GM19455 (cell line): ENCODE results near the gene GJC2.

ENCODE experiments used
- ATAC-seq: cut with Tn5 transposase; IDR thresholded peaks from one replicate; pipeline ENCODE4 v1.9.1; 2021; ENCODE audit not compliant: unreplicated experiment

Gene GJC2

DNA sequence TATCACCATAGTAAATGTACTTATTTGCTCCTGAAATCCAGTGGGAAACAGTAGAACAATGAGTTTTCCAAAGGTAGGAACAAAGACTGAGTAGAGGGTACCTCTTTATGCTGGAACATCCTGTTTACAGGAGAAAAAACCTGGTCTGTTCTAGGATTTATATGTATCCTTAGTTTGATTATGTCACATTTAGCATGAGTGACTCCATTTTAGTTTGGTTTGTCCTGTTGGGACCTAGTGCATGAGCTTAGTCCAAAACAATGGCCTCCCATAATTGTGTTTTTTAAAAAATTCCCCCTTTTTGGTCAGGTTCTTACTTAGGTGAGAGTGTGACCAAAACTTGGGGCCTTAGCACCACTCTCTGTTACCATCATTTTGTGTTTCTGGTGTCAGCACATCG lies 37.1 kb upstream of the GJC2 start:
- no peak for ATAC-seq

DNA sequence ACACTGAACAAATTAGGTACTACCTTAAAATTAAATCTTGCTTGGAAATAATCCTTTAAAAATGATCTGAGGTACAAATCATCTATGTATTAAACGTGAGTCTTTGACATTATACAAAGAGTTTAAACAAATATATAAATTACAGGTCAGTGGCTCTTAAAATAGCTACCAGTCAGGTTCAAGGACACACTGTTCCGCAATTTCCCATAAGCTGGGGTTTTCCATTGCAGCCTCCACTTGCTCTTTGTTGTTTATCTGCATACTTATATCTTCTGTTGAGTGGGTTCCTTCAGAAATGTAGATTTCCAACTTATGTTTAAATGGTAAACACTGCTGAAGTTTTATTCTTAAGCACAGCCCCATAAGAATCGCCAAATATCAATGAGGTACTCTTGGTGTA lies 34.9 kb upstream of the GJC2 start:
- no peak for ATAC-seq

DNA sequence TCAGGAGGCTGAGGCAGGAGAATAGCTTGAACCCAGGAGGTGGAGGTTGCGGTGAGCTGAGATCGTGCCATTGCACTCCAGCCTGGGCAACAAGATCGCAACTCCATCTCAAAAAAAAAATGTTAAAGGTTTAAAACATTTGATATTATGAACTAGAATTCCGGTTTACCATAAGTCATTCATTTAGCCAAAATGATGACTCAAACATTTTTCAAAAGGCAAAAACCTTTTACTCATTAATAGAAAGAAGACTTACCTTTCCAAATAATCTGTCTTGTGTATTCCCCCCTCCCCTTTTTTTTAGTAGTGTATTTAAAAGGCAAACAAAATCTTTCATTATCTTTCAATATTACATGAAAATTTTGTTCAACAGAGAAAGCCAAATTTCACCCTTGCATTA lies 32.4 kb upstream of the GJC2 start:
- ATAC-seq = no peak

DNA sequence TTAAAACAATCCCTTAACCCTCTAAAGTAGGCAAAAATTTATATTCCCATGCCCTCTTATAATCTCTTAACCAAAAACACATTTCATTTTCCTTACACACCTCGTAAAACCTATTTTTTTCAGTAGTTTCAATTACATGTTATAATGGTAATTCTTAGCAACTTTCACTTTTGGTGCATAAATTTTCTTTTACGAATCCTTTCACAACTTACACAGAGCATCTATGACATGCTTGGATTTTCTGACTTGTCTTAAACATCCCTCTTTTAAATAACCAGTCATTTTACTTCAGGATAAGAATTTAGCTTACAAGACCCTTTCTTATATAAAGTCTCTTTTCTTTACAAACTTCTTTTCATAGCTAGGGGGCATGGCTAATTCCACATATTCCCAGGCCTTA lies 31.7 kb upstream of the GJC2 start:
- ATAC-seq = no peak

DNA sequence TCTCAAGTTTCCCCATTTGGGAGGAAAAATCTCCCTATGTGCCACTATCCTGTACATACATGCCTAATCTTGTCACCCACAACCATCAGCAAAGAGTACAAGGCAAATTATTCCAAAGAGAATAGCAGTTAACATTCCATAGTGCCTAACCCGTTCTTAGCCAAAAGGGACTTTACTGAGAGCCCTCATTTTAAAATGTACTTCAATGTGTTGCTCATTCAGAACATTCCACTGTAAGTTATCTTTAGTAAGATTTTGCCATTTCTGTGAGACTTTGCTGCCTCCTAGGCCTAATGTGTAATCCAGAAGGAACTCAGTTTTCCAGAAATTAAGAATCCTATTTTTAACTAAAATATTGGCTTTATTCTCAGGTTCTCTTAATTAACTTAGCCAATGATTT lies 29.4 kb upstream of the GJC2 start:
- no peak for ATAC-seq

DNA sequence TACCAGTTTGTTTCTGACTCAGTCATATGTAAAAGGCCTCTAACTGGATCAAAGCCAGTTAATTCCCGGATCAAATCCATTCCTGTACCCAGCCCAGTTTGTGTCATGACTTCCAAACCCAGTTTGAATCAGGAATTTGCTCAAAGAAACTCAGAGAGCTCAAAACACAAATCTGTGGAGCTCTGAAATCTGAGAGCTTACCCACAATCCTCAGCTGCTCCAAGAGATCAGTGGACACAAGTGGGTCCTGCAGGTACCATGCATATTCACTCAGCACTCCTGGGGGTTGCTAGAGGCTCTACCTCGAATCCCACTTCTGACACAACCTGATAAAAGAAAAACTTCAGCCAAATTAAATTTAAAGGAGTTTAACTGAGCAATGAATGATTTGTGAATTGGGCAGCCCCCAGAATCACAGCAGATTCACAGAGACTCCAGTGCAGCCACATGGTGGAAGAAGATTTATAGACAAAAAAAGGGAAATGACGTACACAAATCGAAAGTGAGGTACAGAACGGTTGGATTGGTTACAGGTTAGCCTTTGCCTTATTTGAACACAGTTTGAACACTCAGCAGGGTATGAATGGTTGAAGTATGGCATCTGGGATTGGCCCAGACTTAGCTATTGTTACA lies 28.8 kb upstream of the GJC2 start:
- ATAC-seq = no peak

DNA sequence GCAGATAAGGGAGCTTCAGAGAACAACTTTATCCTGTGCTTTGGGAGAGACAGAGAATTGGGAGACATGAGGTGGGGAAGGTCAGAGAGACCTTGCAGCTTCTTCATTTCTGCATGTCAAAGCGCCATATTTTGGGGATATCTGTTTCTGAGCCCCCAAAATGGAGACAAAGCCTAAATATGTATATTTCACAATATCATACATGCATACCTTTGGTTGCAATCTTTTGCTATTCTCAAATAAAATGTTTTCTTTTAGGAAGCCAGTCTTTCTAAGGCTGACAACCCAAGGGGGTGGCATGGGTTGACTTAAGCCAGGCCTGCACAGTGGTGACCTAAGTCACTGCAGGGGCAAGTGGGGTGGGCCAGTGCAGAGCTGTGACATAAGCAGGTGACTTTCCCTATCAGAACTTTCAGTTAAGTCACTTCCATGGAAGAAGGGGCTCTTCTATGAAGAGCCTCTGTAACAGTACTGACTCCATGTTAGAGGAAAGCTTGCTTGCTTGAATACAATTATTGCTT lies 26.7 kb upstream of the GJC2 start:
- no peak for ATAC-seq

DNA sequence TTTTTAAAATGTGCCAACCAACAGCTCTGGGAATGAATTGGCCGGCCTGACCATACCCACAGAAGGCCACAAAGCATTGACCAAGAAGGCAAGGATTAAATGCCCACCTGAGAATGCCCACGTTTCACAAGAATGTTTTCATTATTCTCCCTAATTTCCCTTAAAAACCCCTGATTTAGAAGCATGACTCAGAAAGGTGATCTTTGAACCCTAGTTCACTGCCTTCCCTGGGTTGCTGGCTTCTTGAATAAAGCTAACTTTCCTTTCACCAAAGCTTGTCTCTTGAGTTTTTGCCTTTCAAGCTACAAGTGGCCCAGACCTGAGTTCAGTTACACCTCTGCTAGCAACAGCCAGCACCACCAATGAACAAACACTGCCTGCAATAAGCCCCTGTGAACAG lies 26.2 kb upstream of the GJC2 start:
- no peak for ATAC-seq

DNA sequence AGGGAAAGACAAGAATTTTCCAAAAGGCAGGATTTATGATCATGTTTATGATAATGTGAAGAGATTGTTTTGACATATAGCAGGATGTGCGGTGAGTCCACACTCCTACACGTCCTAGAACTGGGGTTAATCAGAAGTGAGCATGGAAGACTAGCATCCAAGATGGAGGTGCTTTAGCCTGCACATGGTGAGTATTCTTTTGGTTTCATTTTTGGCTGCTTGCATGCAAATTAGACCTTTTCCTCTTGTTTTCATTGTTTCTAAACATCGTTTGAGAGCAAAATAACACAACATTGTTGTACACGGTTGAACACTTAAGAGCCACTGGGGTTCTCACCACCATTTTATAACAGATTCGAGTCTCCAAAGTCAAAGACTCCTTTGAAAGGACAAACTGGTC lies 24.5 kb upstream of the GJC2 start:
- no peak for ATAC-seq

DNA sequence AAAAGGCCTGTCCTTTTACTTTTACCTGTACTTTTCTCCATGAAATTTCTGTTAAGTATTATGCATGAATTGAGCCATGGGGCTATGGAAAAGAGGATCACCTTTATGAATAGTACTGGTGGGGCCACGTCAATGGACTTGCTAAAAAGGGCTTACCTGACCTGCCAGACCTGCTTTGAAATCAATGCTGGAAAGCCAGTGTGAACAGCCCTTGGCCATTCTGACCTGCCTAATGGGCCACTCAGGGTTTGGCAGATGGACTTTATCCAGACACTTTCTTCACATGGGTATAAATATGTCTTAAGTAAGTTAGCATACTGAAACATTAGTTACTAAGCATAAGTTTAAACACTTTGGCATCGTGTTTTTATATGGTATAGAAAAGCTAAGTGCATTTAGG lies 18.0 kb upstream of the GJC2 start:
- ATAC-seq = no peak

DNA sequence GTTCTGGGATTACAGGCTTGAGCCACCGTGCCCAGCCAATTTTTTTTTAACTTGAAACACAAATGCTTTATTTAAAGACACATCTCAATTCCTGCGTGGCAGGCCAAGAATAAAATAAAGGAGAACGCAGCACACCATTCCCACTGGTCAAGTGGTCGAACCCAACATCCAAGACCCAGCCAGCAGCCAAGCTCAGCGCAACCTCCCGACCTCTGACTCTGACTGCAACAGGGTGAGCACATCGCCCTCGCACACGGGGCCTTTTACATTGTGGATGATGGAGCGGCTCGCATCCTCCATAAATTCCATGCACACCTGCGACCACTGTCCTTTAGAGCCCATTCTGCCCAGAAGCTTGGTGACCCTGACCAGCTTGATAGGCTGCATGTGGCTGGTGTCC lies 15.1 kb upstream of the GJC2 start:
- no peak for ATAC-seq

DNA sequence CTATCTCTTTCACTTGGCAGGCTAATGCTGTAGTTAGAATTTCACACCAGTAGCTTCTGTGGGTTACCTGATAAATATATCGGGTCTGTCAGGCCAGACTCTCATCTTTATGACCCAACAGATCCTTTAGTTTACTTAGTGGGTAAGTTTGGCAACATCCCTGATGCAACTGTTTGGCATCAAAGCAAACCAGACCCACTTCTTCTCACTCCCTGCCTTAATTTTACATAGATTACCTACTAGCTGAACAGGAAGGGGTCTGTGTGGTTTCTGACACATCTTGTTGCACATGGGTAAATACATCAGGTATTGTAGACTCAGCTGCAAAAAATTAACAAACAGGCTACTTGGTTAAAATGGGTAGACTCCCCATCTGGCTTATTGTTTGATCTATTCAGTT lies 12.8 kb upstream of the GJC2 start:
- ATAC-seq = no peak

DNA sequence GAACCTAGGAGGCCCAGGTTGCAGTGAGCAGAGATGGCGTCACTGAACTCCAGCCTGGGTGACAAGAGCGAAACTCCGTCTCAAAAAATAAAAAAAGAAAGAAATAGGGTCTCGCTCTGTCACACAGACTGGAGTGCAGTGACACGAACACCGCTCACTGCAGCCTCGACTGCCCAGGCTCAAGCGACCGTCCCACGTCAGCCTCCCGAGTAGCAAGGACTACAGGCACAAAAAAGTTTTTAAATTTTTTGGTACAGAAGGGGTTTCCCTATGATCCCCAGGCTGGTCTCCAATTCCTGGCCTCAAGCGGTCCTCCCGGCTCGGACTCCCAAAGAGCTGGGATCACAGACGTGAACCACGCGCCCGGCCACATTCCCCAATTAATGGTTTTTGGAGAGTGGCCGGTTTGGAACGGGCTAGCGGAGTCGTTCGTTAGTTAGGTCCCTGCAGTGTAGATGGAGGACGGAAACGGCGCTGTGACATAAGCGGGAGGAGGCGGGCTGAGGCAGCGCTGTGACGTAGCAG lies 10.3 kb upstream of the GJC2 start:
- ATAC-seq = no peak

DNA sequence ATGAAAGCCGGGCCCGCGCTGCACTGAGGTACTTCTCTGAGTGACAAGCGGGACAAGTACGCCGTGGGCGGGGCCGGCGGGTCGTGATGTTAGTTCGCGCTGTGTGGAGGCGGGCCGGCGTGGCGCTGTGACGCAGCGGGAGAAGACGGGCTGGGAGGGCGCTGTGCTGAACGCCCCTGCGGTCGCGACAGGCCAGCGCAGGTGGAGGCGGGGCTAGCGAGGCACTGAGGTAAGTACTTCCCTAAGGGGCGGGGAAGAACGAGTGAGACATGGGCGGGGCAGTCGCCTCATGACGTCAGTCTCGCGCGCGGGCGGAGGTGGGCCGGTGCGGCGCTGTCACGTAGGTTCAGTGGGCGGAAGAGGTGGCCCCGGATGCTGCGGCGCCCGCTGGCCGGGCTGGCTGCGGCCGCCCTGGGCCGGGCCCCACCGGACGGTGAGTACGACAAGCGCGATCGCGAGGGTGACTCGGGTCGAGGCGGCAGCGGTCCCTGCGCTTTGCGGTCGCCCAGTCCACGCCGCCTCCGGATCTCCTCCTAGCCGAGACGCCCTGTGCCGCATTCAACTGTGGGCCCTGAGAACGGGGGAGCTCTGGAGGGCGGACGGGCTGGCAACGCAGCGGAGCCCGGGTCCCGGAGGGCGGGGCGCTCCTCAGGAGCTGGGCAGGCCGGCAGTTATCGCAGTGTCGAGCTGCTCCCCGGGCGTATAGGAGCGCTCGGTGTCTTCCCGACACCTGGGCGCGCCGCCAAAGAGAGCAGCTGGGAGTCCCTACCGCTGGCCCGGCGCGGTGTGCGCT lies 9.6 kb upstream of the GJC2 start, which contains the start of gene GUK1:
TSS of gene GUK1 (plus strand) at position 349 of the 793 bp plus-strand sequence. CDS start at position 373, 24 bp downstream.
- ATAC-seq = peak; percentile 91

DNA sequence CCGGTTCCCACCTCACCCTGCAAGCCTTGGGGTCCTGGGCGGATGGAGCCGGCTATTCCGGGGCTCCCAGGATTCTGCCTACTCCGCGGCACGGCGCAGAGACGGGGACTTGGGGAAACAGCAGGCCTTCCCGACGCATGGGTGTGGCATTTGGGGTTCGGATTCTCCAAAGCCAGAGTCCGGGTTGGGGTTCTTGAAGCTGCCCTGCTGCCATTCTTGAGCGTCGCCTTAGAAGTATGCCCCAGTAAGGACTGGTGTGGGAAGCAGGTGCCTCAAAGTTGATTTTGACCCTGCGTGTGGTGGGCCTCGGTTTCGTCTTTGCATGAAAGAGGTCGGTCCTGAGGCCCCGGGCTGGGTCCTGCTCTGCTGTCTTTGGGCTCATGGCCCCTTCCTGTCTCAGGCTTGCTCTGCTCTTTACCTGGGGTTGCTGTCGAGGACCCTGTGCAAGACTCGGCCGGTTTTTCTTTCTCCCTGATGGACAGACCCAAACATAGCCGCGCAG lies 9.0 kb upstream of the GJC2 start:
- ATAC-seq = no peak

DNA sequence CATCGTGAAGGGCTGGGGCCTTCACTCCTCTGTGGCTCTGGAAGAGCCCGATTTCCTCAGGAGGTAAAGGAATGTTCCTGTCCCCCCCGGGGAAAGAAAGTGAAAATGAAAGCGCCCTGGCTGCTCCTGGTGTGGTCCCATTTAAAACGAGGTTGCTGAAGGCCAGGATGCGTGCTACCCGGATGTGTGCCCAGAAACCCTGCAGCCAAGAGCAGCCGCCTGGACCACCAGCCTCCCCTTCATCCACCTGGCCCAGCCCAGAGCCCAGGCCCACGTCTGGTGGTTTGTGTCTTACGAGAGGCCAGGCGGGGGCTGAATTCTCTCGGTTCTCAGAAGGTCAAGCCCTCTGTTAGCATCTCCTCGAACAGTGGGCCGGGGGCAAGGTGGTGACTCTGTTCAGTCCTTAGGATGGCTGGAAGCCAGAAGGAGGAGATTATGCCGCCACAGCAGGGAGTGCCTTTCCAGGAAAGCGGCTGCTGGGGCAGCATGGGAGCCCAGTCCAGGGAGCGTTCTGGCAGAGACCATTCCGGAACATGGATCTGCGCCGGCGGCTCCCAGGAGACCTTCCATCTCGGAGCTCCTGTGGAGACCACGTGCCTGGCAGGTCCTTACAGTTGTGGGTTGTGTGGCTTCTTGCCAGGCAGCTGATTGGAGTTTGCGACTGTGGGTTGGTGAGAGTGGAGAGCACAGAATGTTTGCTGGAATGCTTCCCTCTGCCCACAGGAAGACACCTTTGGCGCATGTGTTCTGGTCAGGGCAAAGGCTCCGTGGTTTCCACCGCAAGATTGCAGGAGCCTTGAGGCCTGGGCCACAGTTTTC lies 8.3 kb upstream of the GJC2 start:
- ATAC-seq = no peak

DNA sequence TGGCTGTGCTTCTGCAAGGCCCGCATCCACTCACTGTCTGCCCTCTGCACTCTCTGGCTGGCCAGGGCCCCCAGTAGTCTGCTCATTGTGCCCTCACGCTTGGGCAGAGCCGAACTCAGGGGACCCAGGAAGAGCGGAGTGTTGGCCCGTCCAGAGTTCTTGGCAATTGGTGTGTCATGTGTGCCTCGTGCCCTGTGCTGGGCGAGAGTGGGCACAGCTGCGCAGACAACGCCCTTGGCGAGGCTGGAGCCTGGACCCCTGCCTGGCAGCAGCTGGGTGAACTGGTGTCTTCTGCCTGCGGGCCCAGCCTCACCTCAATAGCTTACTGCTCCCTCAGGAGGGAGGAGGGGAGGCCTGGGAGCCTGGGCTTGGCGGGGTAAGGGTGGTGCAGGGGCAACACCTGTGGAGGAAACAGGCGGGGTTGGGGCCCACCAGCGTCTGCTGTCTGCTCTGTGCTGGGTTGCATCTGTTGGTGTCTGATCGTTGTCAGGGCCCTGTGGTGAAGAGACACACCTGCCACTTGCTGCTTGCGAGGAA lies 7.5 kb upstream of the GJC2 start:
- no peak for ATAC-seq

DNA sequence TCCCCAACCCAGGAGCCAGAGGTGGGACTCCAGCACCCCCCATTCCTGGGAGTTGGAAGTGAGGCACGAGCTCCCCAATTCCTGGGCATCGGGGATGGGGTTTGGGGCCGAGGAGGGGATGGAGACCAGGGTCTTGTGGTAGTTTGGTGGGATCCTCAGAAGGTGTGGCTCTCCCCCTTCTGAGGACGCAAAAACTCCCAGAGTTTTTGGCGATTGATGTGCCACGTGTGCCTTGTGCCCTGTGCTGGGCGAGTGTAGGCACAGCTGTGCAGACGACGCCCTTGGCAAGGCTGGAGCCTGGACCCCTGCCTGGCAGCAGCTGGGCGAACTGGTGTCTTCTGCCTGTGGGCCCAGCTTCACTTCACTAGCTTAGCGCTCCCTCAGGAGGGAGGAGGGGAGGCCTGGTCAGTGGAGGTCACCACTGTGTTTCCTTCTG lies 7.0 kb upstream of the GJC2 start:
- ATAC-seq = no peak

DNA sequence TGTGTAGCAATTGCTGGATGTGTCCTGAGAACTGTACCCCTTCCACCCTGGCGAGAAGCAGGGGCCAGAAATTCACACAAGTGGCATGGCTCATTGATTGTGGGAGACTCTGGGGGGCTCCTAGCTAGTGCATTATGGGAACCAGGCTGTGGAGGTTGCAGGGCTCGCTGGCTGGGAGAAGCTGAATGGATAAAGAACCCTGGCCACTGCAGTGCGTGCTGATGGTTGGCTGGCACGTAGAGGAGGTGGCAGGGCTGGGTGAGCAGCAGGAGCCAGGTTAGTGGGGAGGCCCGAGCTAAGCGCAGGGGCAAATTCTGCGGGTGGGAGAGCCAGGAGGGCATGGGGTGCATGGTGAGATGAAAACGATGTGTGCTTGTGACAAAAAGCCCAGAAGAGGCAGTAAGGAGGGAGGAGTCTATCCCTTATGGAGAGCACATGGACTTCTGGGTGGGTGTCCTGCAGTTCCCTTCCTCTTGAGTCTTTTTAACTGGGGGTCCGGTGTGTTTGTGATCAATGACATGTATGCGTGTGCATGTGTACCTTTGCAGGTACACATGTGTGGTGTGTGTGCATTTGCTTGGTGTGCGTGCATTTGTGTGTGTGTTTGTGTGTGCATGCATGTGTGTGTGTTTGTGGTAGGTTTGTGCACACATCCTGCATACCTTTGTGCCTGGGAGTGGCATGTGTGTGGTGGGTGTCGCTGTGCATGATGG lies 6.1 kb upstream of the GJC2 start:
- no peak for ATAC-seq
